Uterus (tissue), 2 donors: ENCODE data around the gene RFX8.

Experiments
- POLR2A ChIP-seq, 2 donors: fragments of 450-650 bp; IDR thresholded peaks; one replicate each; pipeline ENCODE4 v1.6.1; 2016; ENCODE audit warnings: antibody characterized with exemption in 2 of 2, mild to moderate bottlenecking in 1 of 2, moderate library complexity in 1 of 2
- TF ChIP-seq, protein P1 (sequence below), 4 experiments: fragments of 200-600 bp in 2 of 4; fragments of 450-650 bp in 2 of 4; sonication (generic) in 2 of 4; IDR thresholded peaks; one replicate each; pipeline ENCODE4 v1.5.1; 2016 to 2019; ENCODE audit warnings: antibody characterized with exemption in 4 of 4, mild to moderate bottlenecking in 2 of 4, moderate library complexity in 1 of 4

DNA sequence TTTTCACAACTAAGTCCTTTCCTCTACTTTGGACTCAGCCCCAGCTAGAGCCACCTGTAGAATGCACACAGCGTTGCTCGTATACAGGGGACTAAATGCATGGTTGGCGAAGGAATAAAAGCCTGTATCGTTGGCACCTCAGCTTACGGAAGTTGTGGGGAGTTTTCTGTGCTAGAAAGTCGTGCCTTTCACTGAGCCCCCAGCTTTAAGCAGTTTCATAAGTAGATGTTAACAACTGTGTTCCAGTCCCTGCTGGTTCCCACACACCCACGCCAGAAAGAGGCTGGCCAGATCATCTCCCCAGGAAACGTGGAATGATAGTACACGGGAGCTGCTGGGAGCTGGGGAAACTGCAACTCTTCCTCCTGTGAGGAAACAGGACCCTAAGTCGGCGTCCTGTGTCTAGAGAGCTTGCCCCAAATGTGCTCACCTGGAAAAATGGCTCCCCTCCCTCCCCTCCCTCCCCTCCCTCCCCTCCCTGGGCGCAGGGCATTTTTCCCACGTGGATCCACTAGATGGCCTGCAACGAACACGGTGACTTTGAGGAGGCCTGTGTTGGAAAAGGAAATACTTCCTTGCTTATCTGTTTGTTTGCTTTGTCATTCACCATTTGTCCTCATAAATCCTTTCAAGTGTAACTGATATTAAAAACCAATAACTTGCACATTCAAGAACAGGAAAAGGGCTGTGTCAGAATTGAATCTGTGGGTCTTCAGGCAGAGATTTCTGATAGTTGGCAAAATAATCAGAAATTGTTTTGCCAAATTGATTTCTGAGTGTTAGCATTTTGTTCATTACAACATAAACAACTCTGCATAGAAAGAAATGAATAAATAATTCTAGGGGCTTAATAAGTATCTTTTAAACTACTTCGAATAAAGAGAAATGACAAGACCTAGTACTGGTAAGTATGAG lies 43.9 kb upstream of the RFX8 start:
- TF ChIP-seq POLR2A (IDR thresholded peaks at IDR 0.05), result no peak
- TF ChIP-seq, protein P1, sequence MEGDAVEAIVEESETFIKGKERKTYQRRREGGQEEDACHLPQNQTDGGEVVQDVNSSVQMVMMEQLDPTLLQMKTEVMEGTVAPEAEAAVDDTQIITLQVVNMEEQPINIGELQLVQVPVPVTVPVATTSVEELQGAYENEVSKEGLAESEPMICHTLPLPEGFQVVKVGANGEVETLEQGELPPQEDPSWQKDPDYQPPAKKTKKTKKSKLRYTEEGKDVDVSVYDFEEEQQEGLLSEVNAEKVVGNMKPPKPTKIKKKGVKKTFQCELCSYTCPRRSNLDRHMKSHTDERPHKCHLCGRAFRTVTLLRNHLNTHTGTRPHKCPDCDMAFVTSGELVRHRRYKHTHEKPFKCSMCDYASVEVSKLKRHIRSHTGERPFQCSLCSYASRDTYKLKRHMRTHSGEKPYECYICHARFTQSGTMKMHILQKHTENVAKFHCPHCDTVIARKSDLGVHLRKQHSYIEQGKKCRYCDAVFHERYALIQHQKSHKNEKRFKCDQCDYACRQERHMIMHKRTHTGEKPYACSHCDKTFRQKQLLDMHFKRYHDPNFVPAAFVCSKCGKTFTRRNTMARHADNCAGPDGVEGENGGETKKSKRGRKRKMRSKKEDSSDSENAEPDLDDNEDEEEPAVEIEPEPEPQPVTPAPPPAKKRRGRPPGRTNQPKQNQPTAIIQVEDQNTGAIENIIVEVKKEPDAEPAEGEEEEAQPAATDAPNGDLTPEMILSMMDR (IDR thresholded peaks at IDR 0.05), result peak in 3 of 4 experiments; percentile 20 to 39 (median 26)
